ENCODE results near the gene ANKRD29.

The ANKRD29 gene

DNA sequence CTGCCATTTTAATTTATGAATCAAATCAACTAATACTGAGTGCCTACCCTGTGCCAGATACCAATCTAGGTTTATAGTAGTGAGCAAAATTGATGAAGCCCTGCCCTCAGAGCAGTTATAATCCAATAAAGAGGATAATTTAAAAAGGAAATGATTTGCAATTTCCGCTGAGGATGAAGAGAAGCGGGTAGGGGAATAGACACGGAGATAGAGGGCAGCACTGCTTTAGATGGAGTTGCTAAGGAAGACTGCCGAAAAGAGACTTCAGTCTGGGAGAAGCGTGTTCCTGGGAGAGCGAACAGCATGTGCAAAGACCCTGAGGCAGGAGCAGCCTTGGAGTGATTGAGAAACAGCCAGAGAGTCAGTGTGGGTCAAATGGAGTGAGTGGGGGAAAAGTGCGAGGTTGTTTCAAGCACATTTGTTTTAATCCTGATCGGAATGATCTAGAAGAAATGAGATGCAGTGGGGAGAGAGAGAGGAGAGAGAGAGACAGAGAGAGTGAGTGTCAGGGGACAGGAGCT lies 38.9 kb upstream of the ANKRD29 start:
- H3K27ac ChIP-seq (ENCODE audit: low read depth, low read length) = no peak overlapping the region
- no peaks in the 10 kb centered on the region for H3K27me3 ChIP-seq (ENCODE audit: insufficient read depth, low read length)
- no peak overlapping the region for H3K4me3 ChIP-seq (ENCODE audit: low read depth, low read length)
- H3K36me3 ChIP-seq (ENCODE audit: insufficient read depth, low read length) = no peaks in the 10 kb centered on the region
- no peak overlapping the region for H2AFZ ChIP-seq (ENCODE audit: low read length, unreplicated experiment)
- H3K4me1 ChIP-seq (ENCODE audit: control insufficient read depth, insufficient read depth, low read length, unreplicated experiment) = no peaks in the 10 kb centered on the region
- no peaks in the 10 kb centered on the region for H3K79me2 ChIP-seq (ENCODE audit: control insufficient read depth, insufficient read depth, low read length, unreplicated experiment)

DNA sequence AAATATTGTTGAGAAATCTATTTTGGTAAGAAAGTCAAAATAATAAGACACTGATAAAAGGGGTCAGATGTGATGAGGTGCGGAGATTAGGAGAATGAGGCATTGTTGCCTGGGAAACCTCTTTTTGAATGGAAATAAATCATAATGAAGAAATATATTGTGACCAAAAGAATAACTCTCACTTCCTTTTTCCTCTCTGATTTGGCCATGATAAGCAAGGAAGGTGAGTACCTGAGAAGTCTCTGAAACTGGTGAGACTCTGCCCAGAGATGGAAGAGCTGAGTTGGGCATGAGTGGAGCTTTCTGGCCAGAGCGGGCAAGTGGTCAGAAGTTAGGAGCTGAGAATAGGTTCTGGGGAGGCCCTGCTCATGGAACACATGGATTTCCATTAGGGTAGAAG lies 38.3 kb upstream of the ANKRD29 start:
- Histone ChIP-seq H3K36me3 (ENCODE audit: insufficient read depth, low read length) (no peaks in the 10 kb centered on the region), H3K79me2 (ENCODE audit: control insufficient read depth, insufficient read depth, low read length, unreplicated experiment) (no peaks in the 10 kb centered on the region), H3K27ac (ENCODE audit: low read depth, low read length) (no peak overlapping the region), H3K4me1 (ENCODE audit: control insufficient read depth, insufficient read depth, low read length, unreplicated experiment) (peaks cover 3% of the 10 kb centered on the region), H3K27me3 (ENCODE audit: insufficient read depth, low read length) (no peaks in the 10 kb centered on the region), H3K4me3 (ENCODE audit: low read depth, low read length) (no peak overlapping the region), H2AFZ (ENCODE audit: low read length, unreplicated experiment) (no peak overlapping the region)

GRCh38 chr18:23694637-23695430 lies 32.1 kb upstream of the ANKRD29 start:
- Histone ChIP-seq H3K36me3 (ENCODE audit: insufficient read depth, low read length) (no peaks in the 10 kb centered on the region), H3K4me3 (ENCODE audit: low read depth, low read length) (peak overlapping the region; percentile 18; the same call in 1 of the 2 replicates), H3K27ac (ENCODE audit: low read depth, low read length) (peak overlapping the region; percentile 61), H2AFZ (ENCODE audit: low read length, unreplicated experiment) (no peak overlapping the region), H3K27me3 (ENCODE audit: insufficient read depth, low read length) (no peaks in the 10 kb centered on the region; the same call in 1 of the 2 replicates), H3K79me2 (ENCODE audit: control insufficient read depth, insufficient read depth, low read length, unreplicated experiment) (no peaks in the 10 kb centered on the region), H3K4me1 (ENCODE audit: control insufficient read depth, insufficient read depth, low read length, unreplicated experiment) (peaks cover 20% of the 10 kb centered on the region)

- H3K4me3 ChIP-seq (ENCODE audit: low read depth, low read length) = no peak overlapping the region
- no peaks in the 10 kb centered on the region for H3K79me2 ChIP-seq (ENCODE audit: control insufficient read depth, insufficient read depth, low read length, unreplicated experiment)
- H3K27ac ChIP-seq (ENCODE audit: low read depth, low read length) = no peak overlapping the region
- no peak overlapping the region for H2AFZ ChIP-seq (ENCODE audit: low read length, unreplicated experiment)
- H3K36me3 ChIP-seq (ENCODE audit: insufficient read depth, low read length) = no peaks in the 10 kb centered on the region
- peaks cover 20% of the 10 kb centered on the region for H3K4me1 ChIP-seq (ENCODE audit: control insufficient read depth, insufficient read depth, low read length, unreplicated experiment)
- no peaks in the 10 kb centered on the region; the same call in 1 of the 2 replicates for H3K27me3 ChIP-seq (ENCODE audit: insufficient read depth, low read length)
Measured at GRCh38 chr18:23693846-23694245, 31.1 kb upstream of the ANKRD29 start.

DNA sequence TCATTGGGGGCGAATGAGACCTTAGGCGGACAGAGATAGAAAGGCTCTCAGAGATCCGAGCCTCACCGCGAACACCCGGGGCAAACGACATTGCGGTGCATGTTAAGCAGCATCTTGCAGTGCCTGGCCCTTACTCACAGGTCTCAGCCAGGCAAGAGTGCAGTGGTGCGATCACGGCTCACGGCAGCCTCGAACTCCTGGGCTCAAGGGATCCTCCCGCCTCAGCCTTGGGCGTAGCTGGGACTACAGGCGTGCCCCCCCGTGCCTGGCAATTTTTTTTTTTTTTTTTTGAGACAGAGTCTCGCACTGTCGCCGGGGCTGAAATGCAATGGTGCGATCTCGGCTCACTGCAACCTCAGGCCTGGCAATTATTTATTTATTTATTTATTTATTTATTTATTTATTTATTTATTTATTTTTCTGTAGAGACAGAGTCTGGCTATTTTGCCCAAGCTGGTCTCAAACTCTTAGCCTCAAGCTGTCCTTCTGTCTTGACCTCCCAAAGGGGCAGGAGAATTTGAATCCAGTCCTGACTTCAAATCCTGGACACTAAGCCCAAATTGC lies 27.9 kb upstream of the ANKRD29 start:
- peaks cover 12% of the 10 kb centered on the region for H3K4me1 ChIP-seq (ENCODE audit: control insufficient read depth, insufficient read depth, low read length, unreplicated experiment)
- no peaks in the 10 kb centered on the region for H3K79me2 ChIP-seq (ENCODE audit: control insufficient read depth, insufficient read depth, low read length, unreplicated experiment)
- H3K27me3 ChIP-seq (ENCODE audit: insufficient read depth, low read length) = no peaks in the 10 kb centered on the region; the same call in 1 of the 2 replicates
- no peak overlapping the region for H3K27ac ChIP-seq (ENCODE audit: low read depth, low read length)
- H2AFZ ChIP-seq (ENCODE audit: low read length, unreplicated experiment) = peak overlapping the region; percentile 32
- H3K4me3 ChIP-seq (ENCODE audit: low read depth, low read length) = peak overlapping the region; percentile 64
- no peaks in the 10 kb centered on the region for H3K36me3 ChIP-seq (ENCODE audit: insufficient read depth, low read length)

GRCh38 chr18:23689616-23690504 lies 27.1 kb upstream of the ANKRD29 start:
- Histone ChIP-seq H3K36me3 (ENCODE audit: insufficient read depth, low read length) (no peaks in the 10 kb centered on the region), H3K4me1 (ENCODE audit: control insufficient read depth, insufficient read depth, low read length, unreplicated experiment) (peaks cover 8% of the 10 kb centered on the region), H3K4me3 (ENCODE audit: low read depth, low read length) (peak overlapping the region; percentile 64), H3K79me2 (ENCODE audit: control insufficient read depth, insufficient read depth, low read length, unreplicated experiment) (no peaks in the 10 kb centered on the region), H3K27ac (ENCODE audit: low read depth, low read length) (no peak overlapping the region), H3K27me3 (ENCODE audit: insufficient read depth, low read length) (no peaks in the 10 kb centered on the region; the same call in 1 of the 2 replicates), H2AFZ (ENCODE audit: low read length, unreplicated experiment) (peak overlapping the region; percentile 59)

DNA sequence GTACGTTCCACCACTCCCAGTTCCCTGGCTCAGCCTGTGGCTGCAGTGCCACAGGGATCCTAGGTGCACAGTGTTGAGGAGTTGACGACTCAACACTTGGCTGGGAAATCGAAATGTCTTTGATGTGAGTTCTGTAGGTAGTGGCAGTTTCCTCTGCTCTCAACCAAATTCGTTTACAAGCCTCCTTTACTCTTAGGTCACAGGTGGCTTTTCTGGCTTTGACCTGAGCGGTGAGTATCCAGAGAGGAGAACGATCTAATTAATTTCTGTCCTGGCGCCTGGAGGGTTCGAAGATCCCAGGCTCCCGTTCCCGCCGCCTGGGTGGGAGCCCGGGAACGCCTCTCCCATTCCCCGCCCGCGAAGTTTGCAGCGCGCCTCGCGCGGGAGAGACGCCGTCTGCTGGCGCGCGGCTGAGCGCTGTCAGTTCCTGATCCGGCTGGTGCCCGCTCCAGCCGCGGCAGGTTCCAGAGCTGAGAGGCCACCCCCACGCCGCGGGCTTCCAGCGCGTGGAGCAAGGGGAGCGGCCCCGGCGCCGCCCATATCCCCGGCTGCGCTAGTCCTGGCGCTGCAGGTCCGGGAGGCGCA lies 26.4 kb upstream of the ANKRD29 start, which contains the start of gene LAMA3:
Gene LAMA3 (plus strand): TSS at position 423 of the 585 bp plus-strand sequence. CDS start 231 bp downstream, outside the sequence.
- peak within 1 kb of the TSS; percentile 64 for H3K4me3 ChIP-seq (ENCODE audit: low read depth, low read length)
- no peaks in the 10 kb centered on the region; the same call in 1 of the 2 replicates for H3K27me3 ChIP-seq (ENCODE audit: insufficient read depth, low read length)
- H3K36me3 ChIP-seq (ENCODE audit: insufficient read depth, low read length) = no peaks in the 10 kb centered on the region
- no peak within 1 kb of the TSS for H3K27ac ChIP-seq (ENCODE audit: low read depth, low read length)
- H2AFZ ChIP-seq (ENCODE audit: low read length, unreplicated experiment) = peak within 1 kb of the TSS; percentile 59
- no peaks in the 10 kb centered on the region for H3K79me2 ChIP-seq (ENCODE audit: control insufficient read depth, insufficient read depth, low read length, unreplicated experiment)
- peaks cover 8% of the 10 kb centered on the region for H3K4me1 ChIP-seq (ENCODE audit: control insufficient read depth, insufficient read depth, low read length, unreplicated experiment)

- peaks cover 13% of the 10 kb centered on the region for H3K4me1 ChIP-seq (ENCODE audit: control insufficient read depth, insufficient read depth, low read length, unreplicated experiment)
- H3K27me3 ChIP-seq (ENCODE audit: insufficient read depth, low read length) = no peaks in the 10 kb centered on the region; the same call in 1 of the 2 replicates
- no peaks in the 10 kb centered on the region for H3K79me2 ChIP-seq (ENCODE audit: control insufficient read depth, insufficient read depth, low read length, unreplicated experiment)
- peak overlapping the region; percentile 64 for H3K4me3 ChIP-seq (ENCODE audit: low read depth, low read length)
- H2AFZ ChIP-seq (ENCODE audit: low read length, unreplicated experiment) = no peak overlapping the region
- H3K27ac ChIP-seq (ENCODE audit: low read depth, low read length) = no peak overlapping the region
- no peaks in the 10 kb centered on the region for H3K36me3 ChIP-seq (ENCODE audit: insufficient read depth, low read length)
Measured at GRCh38 chr18:23688528-23688927, 25.8 kb upstream of the ANKRD29 start.

- Histone ChIP-seq H2AFZ (ENCODE audit: low read length, unreplicated experiment) (peak overlapping the region; percentile 77), H3K4me3 (ENCODE audit: low read depth, low read length) (peak overlapping the region; percentile 58), H3K36me3 (ENCODE audit: insufficient read depth, low read length) (no peaks in the 10 kb centered on the region), H3K79me2 (ENCODE audit: control insufficient read depth, insufficient read depth, low read length, unreplicated experiment) (no peaks in the 10 kb centered on the region), H3K27me3 (ENCODE audit: insufficient read depth, low read length) (no peaks in the 10 kb centered on the region), H3K27ac (ENCODE audit: low read depth, low read length) (peak overlapping the region; percentile 30), H3K4me1 (ENCODE audit: control insufficient read depth, insufficient read depth, low read length, unreplicated experiment) (peaks cover 16% of the 10 kb centered on the region)
Measured at GRCh38 chr18:23684515-23685197, 21.9 kb upstream of the ANKRD29 start.
